GM18508 (cell line): ENCODE data around the gene CEP112.

Experiments used
- ATAC-seq: cut with Tn5 transposase; IDR thresholded peaks from one replicate; pipeline ENCODE4 v1.9.1; 2021; ENCODE audit warnings: moderate number of reproducible peaks; ENCODE audit not compliant: insufficient read depth, unreplicated experiment

The CEP112 gene

GRCh38 chr17:65674246-65675045 lies 517.5 kb downstream of the CEP112 start:
- no peak for ATAC-seq

- no peak for ATAC-seq
These were observed 521.1 kb downstream of the CEP112 start for GRCh38 chr17:65670667-65671371.

GRCh38 chr17:65668211-65668610 lies 523.7 kb downstream of the CEP112 start:
- no peak for ATAC-seq

- no peak for ATAC-seq
These were observed 524.3 kb downstream of the CEP112 start for GRCh38 chr17:65667656-65668055.

- no peak for ATAC-seq
These were observed 525.0 kb downstream of the CEP112 start for GRCh38 chr17:65666876-65667321.

- no peak for ATAC-seq
These were observed 526.0 kb downstream of the CEP112 start for GRCh38 chr17:65665966-65666365.

GRCh38 chr17:65664696-65665095 lies 527.2 kb downstream of the CEP112 start:
- no peak for ATAC-seq

GRCh38 chr17:65664266-65664665 lies 527.7 kb downstream of the CEP112 start:
- no peak for ATAC-seq

GRCh38 chr17:65662196-65662595 lies 529.7 kb downstream of the CEP112 start:
- ATAC-seq: no peak

- ATAC-seq: no peak
These were observed 531.0 kb downstream of the CEP112 start for GRCh38 chr17:65660947-65661346.

- no peak for ATAC-seq
These were observed 531.9 kb downstream of the CEP112 start for GRCh38 chr17:65660078-65660477.

- ATAC-seq: no peak
These were observed 532.4 kb downstream of the CEP112 start for GRCh38 chr17:65659512-65659911.

GRCh38 chr17:65657251-65657828 lies 534.6 kb downstream of the CEP112 start:
- ATAC-seq: no peak

GRCh38 chr17:65656390-65657250 lies 535.3 kb downstream of the CEP112 start:
- ATAC-seq: no peak

GRCh38 chr17:65655706-65656105 lies 536.2 kb downstream of the CEP112 start:
- no peak for ATAC-seq

- no peak for ATAC-seq
These were observed 547.4 kb downstream of the CEP112 start for GRCh38 chr17:65644545-65644944.

GRCh38 chr17:65638221-65638975 lies 553.5 kb downstream of the CEP112 start:
- no peak for ATAC-seq

GRCh38 chr17:65637786-65638185 lies 554.1 kb downstream of the CEP112 start:
- no peak for ATAC-seq

- no peak for ATAC-seq
These were observed 557.4 kb downstream of the CEP112 start for GRCh38 chr17:65634533-65634932.

- no peak for ATAC-seq
These were observed 557.9 kb downstream of the CEP112 start for GRCh38 chr17:65633988-65634387.
